HepG2 (cell line): ENCODE data around the gene CTIF. TPM values are rescaled to one million over a fixed set of nuclear protein-coding genes. Genes with fewer than 3 reads are reported as not detected.
"Not testable (repeated sequence)": the region's sequence is repeated elsewhere in the genome, so short reads cannot be mapped to it uniquely, and the experiment has no call there.

Experiments used
- ATAC-seq: fragments of 200-7000 bp; cut with Tn5 transposase; 3 replicates; pipeline ENCODE4 v1.9.1; 2020; ENCODE audit warnings: mild to moderate bottlenecking, moderate library complexity
- BruUV-seq: library from RNA; stranded (reverse); fragments of 400-500 nt; replicated peaks from 2 replicates; lab custom pipeline; 2021; lab: Mats Ljungman, UMichigan
- CTCF ChIA-PET: fragments of 300-600 bp; formaldehyde crosslinking; extraction: SDS; loops from one replicate; lab custom pipeline; 2021; ENCODE audit warnings: low total read pairs, inconsistent platforms, low intra/inter-chr PET ratio; lab: Yijun Ruan, JAX
- POLR2A ChIA-PET: fragments of 350-600 bp; sonication (Branson Sonifier 250); formaldehyde crosslinking; loops from one replicate; lab custom pipeline; 2020; ENCODE audit warnings: antibody characterized with exemption, inconsistent platforms; lab: Yijun Ruan, JAX
- DNase-seq: peaks from one replicate; pipeline ENCODE4 v3.0.0-alpha.2; 2015; ENCODE audit warnings: low spot score
- FAIRE-seq: peaks from 3 replicates; lab custom pipeline; 2011; peaks lifted over from hg19 to GRCh38; lab: Jason Lieb, UNC
- H2AFZ ChIP-seq: one replicate; pipeline ENCODE4 v1.6.1; 2011; ENCODE audit warnings: low read length, inconsistent platforms
- H3K27ac ChIP-seq: fragments of 300-600 bp; 3 replicates; pipeline ENCODE4 v1.8.0; 2011; ENCODE audit warnings: mixed run types, mild to moderate bottlenecking, mixed read lengths, low read length, inconsistent platforms; ENCODE audit not compliant: insufficient read depth; ENCODE audit errors: extremely low read length
- H3K27me3 ChIP-seq, 2 experiments: fragments of 200-600 bp in 1 of 2; 2 replicates in 1 of 2; 3 replicates in 1 of 2; pipeline versions ENCODE4 v1.6.0 to v1.8.0; 2011; ENCODE audit warnings: low read length in 2 of 2, mild to moderate bottlenecking in 2 of 2, moderate library complexity in 2 of 2, inconsistent platforms in 1 of 2; ENCODE audit not compliant: insufficient read depth in 2 of 2, control insufficient read depth in 1 of 2
- H3K36me3 ChIP-seq, 2 experiments: fragments of 200-600 bp in 1 of 2; replicated peaks in 1 of 2; 2 replicates in 1 of 2; 3 replicates in 1 of 2; pipeline versions ENCODE4 v1.5.1 to v1.8.0; 2011; ENCODE audit warnings: low read length in 2 of 2, inconsistent platforms in 1 of 2; ENCODE audit not compliant: insufficient read depth in 2 of 2, control insufficient read depth in 1 of 2
- H3K4me1 ChIP-seq: 2 replicates; pipeline ENCODE4 v1.5.1; 2012; ENCODE audit warnings: low read length, inconsistent platforms; ENCODE audit not compliant: insufficient read depth
- H3K4me2 ChIP-seq: 2 replicates; pipeline ENCODE4 v1.6.0; 2011; ENCODE audit warnings: low read depth, low read length, inconsistent platforms
- H3K4me3 ChIP-seq, 3 experiments: fragments of 200-600 bp in 1 of 3; sonication (generic), shearing (Covaris generic) in 1 of 3; replicated peaks in 1 of 3; 2 replicates each; pipeline ENCODE4 v1.5.1; 2011 to 2016; ENCODE audit warnings: low read length in 3 of 3, inconsistent platforms in 2 of 3, low read depth in 2 of 3, mild to moderate bottlenecking in 2 of 3, control low read depth in 1 of 3, mixed read lengths in 1 of 3; ENCODE audit not compliant: insufficient read depth in 1 of 3
- H3K79me2 ChIP-seq: one replicate; pipeline ENCODE4 v1.6.1; 2011; ENCODE audit warnings: low read length, inconsistent platforms; ENCODE audit not compliant: insufficient read depth
- H3K9ac ChIP-seq: 2 replicates; pipeline ENCODE4 v1.6.0; 2011; ENCODE audit warnings: mild to moderate bottlenecking, low read depth, low read length, inconsistent platforms; ENCODE audit not compliant: insufficient read depth
- H3K9me3 ChIP-seq: 2 replicates; pipeline ENCODE4 v1.5.1; 2012; ENCODE audit warnings: mild to moderate bottlenecking, low read length
- H4K20me1 ChIP-seq: 2 replicates; pipeline ENCODE4 v1.6.0; 2011; ENCODE audit warnings: inconsistent platforms, mild to moderate bottlenecking, low read length, moderate library complexity; ENCODE audit not compliant: insufficient read depth
- AKAP8 ChIP-seq: sonication (generic); formaldehyde crosslinking; IDR thresholded peaks from 2 replicates; pipeline ENCODE4 v1.5.1; 2020; ENCODE audit warnings: mild to moderate bottlenecking, missing genetic modification reagents
- CAMTA2 ChIP-seq: sonication (generic); formaldehyde crosslinking; IDR thresholded peaks from 2 replicates; pipeline ENCODE4 v1.4.0; 2020; ENCODE audit warnings: mild to moderate bottlenecking, missing genetic modification reagents, borderline replicate concordance
- GLI4 ChIP-seq: sonication (generic); formaldehyde crosslinking; IDR thresholded peaks from 2 replicates; pipeline ENCODE4 v1.5.1; 2020; ENCODE audit warnings: missing genetic modification reagents, mild to moderate bottlenecking, moderate library complexity, borderline replicate concordance
- GPN1 ChIP-seq: sonication (generic); formaldehyde crosslinking; IDR thresholded peaks from 2 replicates; pipeline ENCODE4 v1.5.1; 2020; ENCODE audit warnings: missing genetic modification reagents, borderline replicate concordance
- IKZF1 ChIP-seq: fragments of 450-650 bp; IDR thresholded peaks from 2 replicates; pipeline ENCODE4 v1.7.1; 2016
- MED8 ChIP-seq: sonication (generic); formaldehyde crosslinking; IDR thresholded peaks from 2 replicates; pipeline ENCODE4 v1.8.1; 2023; ENCODE audit warnings: mild to moderate bottlenecking, missing genetic modification reagents; ENCODE audit not compliant: insufficient replicate concordance
- NONO ChIP-seq, 2 experiments: fragments of 450-650 bp in 1 of 2; sonication (generic) in 1 of 2; formaldehyde crosslinking in 1 of 2; IDR thresholded peaks in 1 of 2; conservative IDR thresholded peaks in 1 of 2; 2 replicates each; pipeline versions ENCODE4 v1.6.1 to v1.8.0; 2017 to 2022; ENCODE audit warnings: mild to moderate bottlenecking in 1 of 2, missing genetic modification reagents in 1 of 2, moderate library complexity in 1 of 2
- SETDB1 ChIP-seq: sonication (generic); formaldehyde crosslinking; IDR thresholded peaks from 2 replicates; pipeline ENCODE4 v1.5.1; 2020; ENCODE audit warnings: missing genetic modification reagents, mild to moderate bottlenecking, borderline replicate concordance
- SMARCC2 ChIP-seq: fragments of 450-650 bp; IDR thresholded peaks from 2 replicates; pipeline ENCODE4 v1.6.1; 2017; ENCODE audit warnings: antibody characterized with exemption, mild to moderate bottlenecking
- ZBTB3 ChIP-seq: sonication (generic); formaldehyde crosslinking; IDR thresholded peaks from 2 replicates; pipeline ENCODE4 v1.4.0; 2020; ENCODE audit warnings: low read depth, mild to moderate bottlenecking, moderate library complexity, missing genetic modification reagents, borderline replicate concordance
- ZFYVE20 ChIP-seq: sonication (generic); formaldehyde crosslinking; IDR thresholded peaks from 2 replicates; pipeline ENCODE4 v1.8.0; 2023; ENCODE audit warnings: low read depth, mild to moderate bottlenecking, moderate library complexity, missing genetic modification reagents, borderline replicate concordance
- ZMAT3 ChIP-seq: sonication (generic); formaldehyde crosslinking; conservative IDR thresholded peaks from 2 replicates; pipeline ENCODE4 v1.7.0; 2021; ENCODE audit warnings: missing genetic modification reagents
- ZNF350 ChIP-seq: sonication (generic); formaldehyde crosslinking; IDR thresholded peaks from 2 replicates; pipeline ENCODE4 v1.4.0; 2020; ENCODE audit warnings: mild to moderate bottlenecking, low read depth, missing genetic modification reagents, borderline replicate concordance
- ZNF768 ChIP-seq: sonication (generic); formaldehyde crosslinking; IDR thresholded peaks from 2 replicates; pipeline ENCODE4 v1.4.0; 2020; ENCODE audit warnings: missing genetic modification reagents
- ZNF788 ChIP-seq: sonication (generic); formaldehyde crosslinking; IDR thresholded peaks from 2 replicates; pipeline ENCODE4 v1.5.0; 2020; ENCODE audit warnings: mild to moderate bottlenecking, missing genetic modification reagents, borderline replicate concordance
- WGBS: methylation state at CpG from one replicate; pipeline ENCODE4 v1.1.6; 2017; ENCODE audit warnings: low lambda C conversion rate; 5-methylcytosine and 5-hydroxymethylcytosine counted together
- in situ Hi-C: cut with HindIII; loops from 2 replicates; pipeline ENCODE4 v1.10.0; 2017; ENCODE audit warnings: low pct_unique_long_range_greater_than_20kb; ENCODE audit not compliant: extremely low pct_ligation_motif_present
- intact Hi-C: fragments of 100-400 bp; cut with micrococcal nuclease; formaldehyde crosslinking; loops from one replicate; pipeline ENCODE4 v1.10.0; 2022; ENCODE audit not compliant: unreplicated experiment
- polyA plus RNA-seq, 8 experiments: library from polyadenylated mRNA; depleted of rRNA in 3 of 8; stranded (reverse) in 7 of 8; unstranded in 1 of 8; fragments of >200 nt; fragmentation: Illumina TruSeq in 4 of 8; extraction: Trizol in 4 of 8; gene quantifications; 2 replicates each; pipeline versions ENCODE4 v1.2.1 to v1.2.3, GENCODE V29; 2011 to 2016; ENCODE audit warnings: low read depth in 4 of 8, missing spikeins in 1 of 8, mixed read lengths in 1 of 8; ENCODE audit not compliant: insufficient read depth in 1 of 8
- total RNA-seq, 5 experiments: library from RNA; depleted of rRNA; stranded (reverse); fragments of >200 nt; fragmentation: Illumina TruSeq; extraction: Trizol; gene quantifications; 2 replicates each; pipeline ENCODE4 v1.2.3, GENCODE V29; 2016; ENCODE audit warnings: low read depth in 1 of 5
- TF ChIP-seq, protein P1 (sequence below): sonication (generic); formaldehyde crosslinking; IDR thresholded peaks from 2 replicates; pipeline ENCODE4 v1.8.0; 2022; ENCODE audit warnings: mild to moderate bottlenecking, missing genetic modification reagents; ENCODE audit not compliant: insufficient replicate concordance

Gene CTIF
- total and polyA plus RNA-seq, 2 of the 13 experiments (the other 11 are each of a cell fraction or from before 2014, with no cell fraction given): 18.2 to 28.0 TPM

DNA sequence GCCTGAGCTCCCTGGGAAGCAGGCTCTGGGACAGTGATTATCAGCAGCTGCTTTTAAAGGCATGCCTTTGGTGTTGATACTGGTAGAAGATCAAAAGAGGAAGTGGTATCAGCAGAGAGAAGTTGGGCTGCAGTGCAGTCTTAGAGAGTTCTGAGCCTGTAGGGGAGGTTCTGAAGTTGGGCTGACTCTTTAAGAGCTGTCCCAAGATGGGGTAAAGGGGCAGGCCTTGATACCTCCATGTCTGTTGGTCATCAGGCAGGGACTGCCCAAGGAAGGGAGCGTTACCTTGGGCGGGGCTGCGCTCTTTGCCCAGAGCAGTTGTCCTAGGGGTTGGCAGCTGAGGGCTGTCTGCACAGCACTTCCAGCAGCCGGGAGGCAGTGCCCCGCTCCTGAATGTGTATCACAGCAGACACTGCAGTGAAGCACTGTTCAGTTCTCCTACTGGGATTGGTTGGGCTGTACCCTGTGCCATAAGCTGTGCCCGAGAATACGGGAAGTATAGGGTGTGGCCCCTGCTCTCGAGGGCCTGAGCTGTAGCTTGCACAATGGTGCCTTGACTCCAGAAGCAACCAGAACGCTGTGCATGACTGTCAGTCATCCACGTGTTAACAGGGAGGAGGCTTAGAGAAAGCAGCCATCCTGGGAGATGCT lies 177.0 kb downstream of the CTIF start:
- TF ChIP-seq ZNF768 (no peak), ZNF788 (no peak), ZFYVE20 (CRISPR knock-in tag) (no peak), ZMAT3 (CRISPR knock-in tag) (no peak), GLI4 (CRISPR knock-in tag) (no peak), IKZF1 (no peak), SETDB1 (CRISPR knock-in tag) (no peak), AKAP8 (CRISPR knock-in tag) (no peak), MED8 (CRISPR knock-in tag) (no peak), CAMTA2 (CRISPR knock-in tag) (no peak), ZBTB3 (no peak), NONO (IDR thresholded peaks at IDR 0.05) (no peak), NONO (CRISPR knock-in tag; conservative IDR thresholded peaks at IDR 0.05) (no peak), ZNF350 (CRISPR knock-in tag) (no peak), SMARCC2 (no peak), GPN1 (no peak)
- TF ChIP-seq, protein P1, sequence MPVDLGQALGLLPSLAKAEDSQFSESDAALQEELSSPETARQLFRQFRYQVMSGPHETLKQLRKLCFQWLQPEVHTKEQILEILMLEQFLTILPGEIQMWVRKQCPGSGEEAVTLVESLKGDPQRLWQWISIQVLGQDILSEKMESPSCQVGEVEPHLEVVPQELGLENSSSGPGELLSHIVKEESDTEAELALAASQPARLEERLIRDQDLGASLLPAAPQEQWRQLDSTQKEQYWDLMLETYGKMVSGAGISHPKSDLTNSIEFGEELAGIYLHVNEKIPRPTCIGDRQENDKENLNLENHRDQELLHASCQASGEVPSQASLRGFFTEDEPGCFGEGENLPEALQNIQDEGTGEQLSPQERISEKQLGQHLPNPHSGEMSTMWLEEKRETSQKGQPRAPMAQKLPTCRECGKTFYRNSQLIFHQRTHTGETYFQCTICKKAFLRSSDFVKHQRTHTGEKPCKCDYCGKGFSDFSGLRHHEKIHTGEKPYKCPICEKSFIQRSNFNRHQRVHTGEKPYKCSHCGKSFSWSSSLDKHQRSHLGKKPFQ (CRISPR knock-in tag): no peak
- in situ Hi-C loops (no loop called here), intact Hi-C loops (no loop called here)
- H3K27ac ChIP-seq: no peak overlapping the region
- H3K4me1 ChIP-seq: no peaks in the 10 kb centered on the region
- 92% methylated on average over 5 of the region's 10 CpGs for WGBS
- H3K9me3 ChIP-seq: no peaks in the 10 kb centered on the region
- ChIA-PET CTCF (no interaction called here), POLR2A (no interaction called here)
- no peak for ATAC-seq
- H3K27me3 ChIP-seq: no peaks in the 10 kb centered on the region
- no peak overlapping the region for H2AFZ ChIP-seq
- no peaks in the 10 kb centered on the region for H4K20me1 ChIP-seq
- BruUV-seq: no TSS peak
- FAIRE-seq: no peak
- no peak overlapping the region for H3K4me2 ChIP-seq
- H3K4me3 ChIP-seq: no peak overlapping the region
- no peak for DNase-seq
- H3K9ac ChIP-seq: no peak overlapping the region
- H3K36me3 ChIP-seq: peaks cover 11 to 26% of the 10 kb centered on the region in 2 experiments; a peak in 4 of 5 replicates
- H3K79me2 ChIP-seq: no peaks in the 10 kb centered on the region

DNA sequence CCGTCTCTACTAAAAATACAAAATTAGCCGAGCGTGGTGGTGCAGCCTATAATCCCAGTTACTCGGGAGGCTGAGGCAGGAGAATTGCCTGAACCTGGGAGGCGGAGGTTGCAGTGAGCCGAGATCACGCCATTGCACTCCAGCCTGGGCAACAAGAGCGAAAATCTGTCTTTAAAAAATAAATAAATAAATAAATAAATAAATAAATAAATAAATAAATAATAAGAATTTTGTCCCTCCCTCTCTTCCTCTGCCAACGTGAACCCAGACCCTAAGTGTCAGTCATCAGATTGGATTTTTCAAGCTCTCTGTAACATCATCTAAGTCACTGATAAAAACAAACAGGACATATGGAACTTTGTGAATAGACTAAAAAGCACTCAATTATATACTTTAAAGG lies 178.4 kb downstream of the CTIF start:
- H3K9me3 ChIP-seq, H3K4me1 ChIP-seq, H3K4me3 ChIP-seq, H3K9ac ChIP-seq, H4K20me1 ChIP-seq, H2AFZ ChIP-seq, CTCF ChIA-PET, H3K4me2 ChIP-seq, H3K27ac ChIP-seq, POLR2A ChIA-PET, FAIRE-seq, H3K27me3 ChIP-seq, in situ Hi-C loops, intact Hi-C loops, ATAC-seq, BruUV-seq, H3K79me2 ChIP-seq, DNase-seq: not testable (repeated sequence)
- 97% methylated on average over 9 of the region's 9 CpGs for WGBS
- H3K36me3 ChIP-seq: peaks cover 12 to 29% of the 10 kb centered on the region in 2 experiments; a peak in 4 of 5 replicates
